SK-N-SH (cell line): ENCODE measurements around the gene ADAMTS14. TPM values are rescaled to one million over a fixed set of nuclear protein-coding genes. Genes with fewer than 3 reads are reported as not detected.

Experiments used
- CTCF ChIA-PET: fragments of 300-600, 350-600 bp; formaldehyde crosslinking; extraction: SDS; loops from one replicate; lab custom pipeline; 2021; lab: Yijun Ruan, JAX
- POLR2A ChIA-PET: fragments of 350-600 bp; sonication (Branson Sonifier 250); formaldehyde crosslinking; extraction: SDS; loops from one replicate; lab custom pipeline; 2020; ENCODE audit warnings: antibody characterized with exemption, inconsistent platforms; lab: Yijun Ruan, JAX
- DNase-seq: peaks from one replicate; pipeline ENCODE4 v3.0.0; 2012
- H2AFZ ChIP-seq: fragments of 200-600 bp; sonication (generic); 2 replicates; pipeline ENCODE4 v1.8.1; 2016; ENCODE audit warnings: antibody characterized with exemption, mild to moderate bottlenecking, low read depth
- H3F3A ChIP-seq: fragments of 200-600 bp; sonication (generic); replicated peaks from 2 replicates; pipeline ENCODE3; 2016; ENCODE audit warnings: antibody characterized with exemption, mild to moderate bottlenecking; ENCODE audit not compliant: insufficient read depth
- H3K27ac ChIP-seq, 2 experiments: fragments of 200-500 bp in 1 of 2; fragments of 200-600 bp in 1 of 2; sonication (Bioruptor generic) in 1 of 2; sonication (generic), shearing (Covaris generic) in 1 of 2; 2 replicates each; pipeline versions ENCODE4 v1.5.1 to v1.6.1; 2014 to 2016; ENCODE audit warnings: low read depth in 2 of 2, inconsistent platforms in 1 of 2, low read length in 1 of 2, mild to moderate bottlenecking in 1 of 2, mixed read lengths in 1 of 2
- H3K27me3 ChIP-seq: fragments of 200-600 bp; sonication (generic), shearing (Covaris generic); 2 replicates; pipeline ENCODE4 v1.6.1; 2016; ENCODE audit warnings: mixed run types; ENCODE audit not compliant: insufficient read depth
- H3K36me3 ChIP-seq, 2 experiments: fragments of 200-500 bp in 1 of 2; fragments of 200-600 bp in 1 of 2; sonication (Bioruptor generic) in 1 of 2; sonication (generic) in 1 of 2; replicated peaks in 1 of 2; 2 replicates each; pipeline versions ENCODE3 to v1.5.1; 2014 to 2016; ENCODE audit warnings: low read length in 1 of 2, mild to moderate bottlenecking in 1 of 2; ENCODE audit not compliant: insufficient read depth in 2 of 2, control insufficient read depth in 1 of 2
- H3K4me1 ChIP-seq, 2 experiments: fragments of 200-500 bp in 1 of 2; fragments of 200-600 bp in 1 of 2; sonication (Bioruptor generic) in 1 of 2; sonication (generic), shearing (Covaris generic) in 1 of 2; 2 replicates each; pipeline versions ENCODE4 v1.5.1 to v1.6.1; 2014 to 2016; ENCODE audit warnings: low read depth in 1 of 2, low read length in 1 of 2, mixed run types in 1 of 2; ENCODE audit not compliant: insufficient read depth in 2 of 2, control insufficient read depth in 1 of 2
- H3K4me2 ChIP-seq: fragments of 200-600 bp; sonication (generic), shearing (Covaris generic); 2 replicates; pipeline ENCODE4 v1.6.1; 2017; ENCODE audit warnings: mixed run types
- H3K4me3 ChIP-seq, 2 experiments: fragments of 200-500 bp in 1 of 2; fragments of 200-600 bp in 1 of 2; sonication (Bioruptor generic) in 1 of 2; sonication (generic), shearing (Covaris generic) in 1 of 2; 2 replicates each; pipeline versions ENCODE4 v1.5.1 to v1.8.1; 2014 to 2016; ENCODE audit warnings: low read depth in 2 of 2, inconsistent platforms in 1 of 2, low read length in 1 of 2, mild to moderate bottlenecking in 1 of 2, mixed read lengths in 1 of 2, moderate library complexity in 1 of 2
- H3K79me2 ChIP-seq: fragments of 200-600 bp; sonication (generic); 2 replicates; pipeline ENCODE4 v1.8.1; 2017; ENCODE audit warnings: mild to moderate bottlenecking; ENCODE audit not compliant: insufficient read depth
- H3K9ac ChIP-seq: fragments of 200-600 bp; sonication (generic); 2 replicates; pipeline ENCODE4 v1.6.1; 2017; ENCODE audit warnings: mixed run types
- H3K9me2 ChIP-seq: fragments of 200-600 bp; sonication (generic); 2 replicates; pipeline ENCODE4 v1.6.1; 2017; ENCODE audit warnings: mixed run types
- H3K9me3 ChIP-seq: fragments of 200-600 bp; sonication (generic); 2 replicates; pipeline ENCODE4 v1.6.1; 2017; ENCODE audit warnings: mixed run types, mild to moderate bottlenecking, moderate library complexity
- H4K20me1 ChIP-seq: fragments of 200-600 bp; sonication (generic); 2 replicates; pipeline ENCODE4 v1.6.1; 2017; ENCODE audit warnings: mild to moderate bottlenecking, mixed run types; ENCODE audit not compliant: insufficient read depth
- CHD2 ChIP-seq: fragments of 150-350 bp; IDR thresholded peaks from 2 replicates; pipeline ENCODE4 v1.6.1; 2018; ENCODE audit warnings: low read length; ENCODE audit not compliant: partially characterized antibody
- EZH2phosphoT487 ChIP-seq: fragments of 200-600 bp; sonication (generic); IDR thresholded peaks from 2 replicates; pipeline ENCODE4 v1.6.1; 2017; ENCODE audit warnings: low read depth, mixed run types, mild to moderate bottlenecking, antibody characterized with exemption, moderate library complexity, borderline replicate concordance
- FOSL2 ChIP-seq: IDR thresholded peaks from 2 replicates; pipeline ENCODE4 v1.4.0; 2012; ENCODE audit warnings: low read depth, mild to moderate bottlenecking, moderate library complexity, borderline replicate concordance
- GABPA ChIP-seq: IDR thresholded peaks from 2 replicates; pipeline ENCODE4 v1.4.0; 2012; ENCODE audit warnings: low read depth, mild to moderate bottlenecking
- IRF3 ChIP-seq: fragments of 150-350 bp; IDR thresholded peaks from 2 replicates; pipeline ENCODE4 v1.6.1; 2016; ENCODE audit warnings: mild to moderate bottlenecking, low read depth, low read length
- JUND ChIP-seq: IDR thresholded peaks from 2 replicates; pipeline ENCODE4 v1.4.0; 2012
- MXI1 ChIP-seq: IDR thresholded peaks from 2 replicates; pipeline ENCODE4 v1.6.1; 2012; ENCODE audit warnings: mild to moderate bottlenecking, low read depth, low read length, improper control_type of control experiment
- RCOR1 ChIP-seq: fragments of 150-350 bp; IDR thresholded peaks from 2 replicates; pipeline ENCODE4 v1.6.1; 2017; ENCODE audit warnings: antibody characterized with exemption, low read length
- RXRA ChIP-seq: IDR thresholded peaks from 2 replicates; pipeline ENCODE4 v1.4.0; 2012; ENCODE audit warnings: low read depth, mild to moderate bottlenecking, borderline replicate concordance
- SMC3 ChIP-seq: IDR thresholded peaks from 2 replicates; pipeline ENCODE4 v1.6.1; 2012; ENCODE audit warnings: low read depth, low read length, improper control_type of control experiment
- TEAD4 ChIP-seq: IDR thresholded peaks from 2 replicates; pipeline ENCODE4 v1.4.0; 2012; ENCODE audit warnings: mild to moderate bottlenecking, borderline replicate concordance; ENCODE audit not compliant: insufficient read depth
- YY1 ChIP-seq: IDR thresholded peaks from 2 replicates; pipeline ENCODE4 v1.4.0; 2012; ENCODE audit warnings: low read depth, mild to moderate bottlenecking
- WGBS: methylation state at CpG from one replicate; pipeline ENCODE4 v1.1.6; 2017; ENCODE audit warnings: low lambda C conversion rate; 5-methylcytosine and 5-hydroxymethylcytosine counted together
- polyA plus RNA-seq, 3 experiments: library from polyadenylated mRNA; depleted of rRNA; stranded (reverse); fragments of >200 nt; gene quantifications; 2 replicates each; pipeline ENCODE4 v1.2.3, GENCODE V29; 2012
- TF ChIP-seq, protein P1 (sequence below): IDR thresholded peaks from 2 replicates; pipeline ENCODE4 v1.4.0; 2012; ENCODE audit warnings: low read depth, borderline replicate concordance
- TF ChIP-seq, protein P2 (sequence below): IDR thresholded peaks from 2 replicates; pipeline ENCODE4; 2012
- TF ChIP-seq, protein P3 (sequence below): IDR thresholded peaks from 2 replicates; pipeline ENCODE4 v1.6.1; 2012; ENCODE audit warnings: mild to moderate bottlenecking, low read depth, low read length, moderate library complexity

Gene ADAMTS14
- polyA plus RNA-seq, 1 of the 3 experiments (the other 2 are of a cell fraction), result 1.1 TPM

- Histone ChIP-seq H3F3A (no peaks in the 10 kb centered on the region), H3K9ac (no peak overlapping the region), H3K79me2 (no peaks in the 10 kb centered on the region), H3K4me1 (peaks cover 0 to 4% of the 10 kb centered on the region in 2 experiments; a peak in 1 of 4 replicates), H3K9me2 (no peaks in the 10 kb centered on the region), H3K27me3 (no peaks in the 10 kb centered on the region), H3K9me3 (no peaks in the 10 kb centered on the region), H3K36me3 (no peaks in the 10 kb centered on the region), H2AFZ (no peak overlapping the region), H3K4me3 (no peak overlapping the region), H3K4me2 (no peak overlapping the region), H4K20me1 (no peaks in the 10 kb centered on the region), H3K27ac (no peak overlapping the region)
- POLR2A ChIA-PET, result no interaction called here
- CTCF ChIA-PET, result interaction anchor here (0.7 to 1.1 kb wide), 2 partner anchors 9 to 95 kb away, joined by 3 to 4 read pairs; partner anchors contain the start of gene SGPL1
- 45% methylated on average over 3 of the region's 3 CpGs for WGBS
- DNase-seq, result no peak
- TF ChIP-seq, protein P1, sequence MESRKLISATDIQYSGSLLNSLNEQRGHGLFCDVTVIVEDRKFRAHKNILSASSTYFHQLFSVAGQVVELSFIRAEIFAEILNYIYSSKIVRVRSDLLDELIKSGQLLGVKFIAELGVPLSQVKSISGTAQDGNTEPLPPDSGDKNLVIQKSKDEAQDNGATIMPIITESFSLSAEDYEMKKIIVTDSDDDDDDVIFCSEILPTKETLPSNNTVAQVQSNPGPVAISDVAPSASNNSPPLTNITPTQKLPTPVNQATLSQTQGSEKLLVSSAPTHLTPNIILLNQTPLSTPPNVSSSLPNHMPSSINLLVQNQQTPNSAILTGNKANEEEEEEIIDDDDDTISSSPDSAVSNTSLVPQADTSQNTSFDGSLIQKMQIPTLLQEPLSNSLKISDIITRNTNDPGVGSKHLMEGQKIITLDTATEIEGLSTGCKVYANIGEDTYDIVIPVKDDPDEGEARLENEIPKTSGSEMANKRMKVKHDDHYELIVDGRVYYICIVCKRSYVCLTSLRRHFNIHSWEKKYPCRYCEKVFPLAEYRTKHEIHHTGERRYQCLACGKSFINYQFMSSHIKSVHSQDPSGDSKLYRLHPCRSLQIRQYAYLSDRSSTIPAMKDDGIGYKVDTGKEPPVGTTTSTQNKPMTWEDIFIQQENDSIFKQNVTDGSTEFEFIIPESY, result no peak
- no peak for TF ChIP-seq YY1
- no peak for TF ChIP-seq IRF3
- no peak for TF ChIP-seq RCOR1
- TF ChIP-seq CHD2, result no peak
- TF ChIP-seq, protein P2, sequence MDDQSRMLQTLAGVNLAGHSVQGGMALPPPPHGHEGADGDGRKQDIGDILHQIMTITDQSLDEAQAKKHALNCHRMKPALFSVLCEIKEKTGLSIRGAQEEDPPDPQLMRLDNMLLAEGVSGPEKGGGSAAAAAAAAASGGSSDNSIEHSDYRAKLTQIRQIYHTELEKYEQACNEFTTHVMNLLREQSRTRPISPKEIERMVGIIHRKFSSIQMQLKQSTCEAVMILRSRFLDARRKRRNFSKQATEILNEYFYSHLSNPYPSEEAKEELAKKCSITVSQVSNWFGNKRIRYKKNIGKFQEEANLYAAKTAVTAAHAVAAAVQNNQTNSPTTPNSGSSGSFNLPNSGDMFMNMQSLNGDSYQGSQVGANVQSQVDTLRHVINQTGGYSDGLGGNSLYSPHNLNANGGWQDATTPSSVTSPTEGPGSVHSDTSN, result no peak
- no peak for TF ChIP-seq MXI1
- TF ChIP-seq JUND, result no peak
- TF ChIP-seq RXRA, result no peak
Observed at GRCh38 chr10:70807556-70807955, 135.2 kb downstream of the ADAMTS14 start.

DNA sequence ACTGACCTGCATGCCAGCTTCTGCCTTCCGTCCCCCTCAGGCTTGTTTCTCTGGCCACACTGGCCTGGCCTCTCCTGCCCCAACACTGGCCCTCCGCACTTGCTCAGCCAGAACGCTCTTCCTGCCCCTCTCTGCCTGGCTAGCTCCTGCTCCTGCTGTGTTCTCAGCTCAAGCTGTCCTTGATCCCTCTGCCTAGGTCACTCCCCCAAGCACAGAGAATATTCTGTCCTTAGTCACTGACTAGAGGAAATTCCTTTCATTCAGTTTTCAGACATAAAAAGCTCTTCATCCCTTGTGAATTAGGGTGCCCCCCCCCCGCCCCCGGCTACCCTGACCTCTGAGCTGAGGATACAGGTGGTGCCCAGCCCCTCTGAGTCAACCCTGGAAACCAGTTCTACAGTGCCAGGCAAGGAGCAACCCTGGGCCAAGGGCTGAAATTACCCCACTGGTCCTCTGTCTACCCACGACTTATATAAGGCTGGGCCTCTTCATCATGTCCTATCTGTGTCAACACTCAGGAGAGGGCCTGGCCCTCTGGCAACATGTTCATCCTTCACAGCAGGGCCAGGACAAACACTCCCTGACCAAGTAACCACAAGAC lies 136.8 kb downstream of the ADAMTS14 start:
- Histone ChIP-seq H3K9ac (no peak overlapping the region), H3K27me3 (no peaks in the 10 kb centered on the region), H3K9me3 (no peaks in the 10 kb centered on the region), H3K79me2 (no peaks in the 10 kb centered on the region)
- TF ChIP-seq SMC3 (no peak), MXI1 (no peak), GABPA (no peak), EZH2phosphoT487 (no peak), FOSL2 (no peak), TEAD4 (no peak)
- TF ChIP-seq, protein P3, sequence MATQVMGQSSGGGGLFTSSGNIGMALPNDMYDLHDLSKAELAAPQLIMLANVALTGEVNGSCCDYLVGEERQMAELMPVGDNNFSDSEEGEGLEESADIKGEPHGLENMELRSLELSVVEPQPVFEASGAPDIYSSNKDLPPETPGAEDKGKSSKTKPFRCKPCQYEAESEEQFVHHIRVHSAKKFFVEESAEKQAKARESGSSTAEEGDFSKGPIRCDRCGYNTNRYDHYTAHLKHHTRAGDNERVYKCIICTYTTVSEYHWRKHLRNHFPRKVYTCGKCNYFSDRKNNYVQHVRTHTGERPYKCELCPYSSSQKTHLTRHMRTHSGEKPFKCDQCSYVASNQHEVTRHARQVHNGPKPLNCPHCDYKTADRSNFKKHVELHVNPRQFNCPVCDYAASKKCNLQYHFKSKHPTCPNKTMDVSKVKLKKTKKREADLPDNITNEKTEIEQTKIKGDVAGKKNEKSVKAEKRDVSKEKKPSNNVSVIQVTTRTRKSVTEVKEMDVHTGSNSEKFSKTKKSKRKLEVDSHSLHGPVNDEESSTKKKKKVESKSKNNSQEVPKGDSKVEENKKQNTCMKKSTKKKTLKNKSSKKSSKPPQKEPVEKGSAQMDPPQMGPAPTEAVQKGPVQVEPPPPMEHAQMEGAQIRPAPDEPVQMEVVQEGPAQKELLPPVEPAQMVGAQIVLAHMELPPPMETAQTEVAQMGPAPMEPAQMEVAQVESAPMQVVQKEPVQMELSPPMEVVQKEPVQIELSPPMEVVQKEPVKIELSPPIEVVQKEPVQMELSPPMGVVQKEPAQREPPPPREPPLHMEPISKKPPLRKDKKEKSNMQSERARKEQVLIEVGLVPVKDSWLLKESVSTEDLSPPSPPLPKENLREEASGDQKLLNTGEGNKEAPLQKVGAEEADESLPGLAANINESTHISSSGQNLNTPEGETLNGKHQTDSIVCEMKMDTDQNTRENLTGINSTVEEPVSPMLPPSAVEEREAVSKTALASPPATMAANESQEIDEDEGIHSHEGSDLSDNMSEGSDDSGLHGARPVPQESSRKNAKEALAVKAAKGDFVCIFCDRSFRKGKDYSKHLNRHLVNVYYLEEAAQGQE, result no peak
- TF ChIP-seq, all 33 proteins: peak for 0
- no peak overlapping the region for H2AFZ ChIP-seq
- H3F3A ChIP-seq, result no peaks in the 10 kb centered on the region
- H3K4me2 ChIP-seq, result no peak overlapping the region
- no peak for DNase-seq
- no peak overlapping the region for H3K4me3 ChIP-seq
- H3K4me1 ChIP-seq, result peaks cover 0 to 4% of the 10 kb centered on the region in 2 experiments; a peak in 1 of 4 replicates
- POLR2A ChIA-PET, result interaction anchor here (0.7 kb wide), 1 partner anchor 61 kb away, joined by 3 read pairs; no protein-coding TSS in a partner anchor
- WGBS, result 72% methylated on average over 6 of the region's 6 CpGs
- H3K9me2 ChIP-seq, result no peaks in the 10 kb centered on the region
- no peak overlapping the region for H3K27ac ChIP-seq
- no peaks in the 10 kb centered on the region for H3K36me3 ChIP-seq
- CTCF ChIA-PET, result interaction anchor here (1.0 to 4.1 kb wide), 5 partner anchors 13 to 260 kb away, joined by 3 to 22 read pairs (median 3); no protein-coding TSS in a partner anchor
- no peaks in the 10 kb centered on the region for H4K20me1 ChIP-seq
